Measurements from ENCODE around the gene INSL3. TPM values are rescaled to one million over a fixed set of nuclear protein-coding genes. Genes with fewer than 3 reads are reported as not detected.

Gene INSL3
- total RNA-seq, 1 donor from 2014 or later, result not detected

DNA sequence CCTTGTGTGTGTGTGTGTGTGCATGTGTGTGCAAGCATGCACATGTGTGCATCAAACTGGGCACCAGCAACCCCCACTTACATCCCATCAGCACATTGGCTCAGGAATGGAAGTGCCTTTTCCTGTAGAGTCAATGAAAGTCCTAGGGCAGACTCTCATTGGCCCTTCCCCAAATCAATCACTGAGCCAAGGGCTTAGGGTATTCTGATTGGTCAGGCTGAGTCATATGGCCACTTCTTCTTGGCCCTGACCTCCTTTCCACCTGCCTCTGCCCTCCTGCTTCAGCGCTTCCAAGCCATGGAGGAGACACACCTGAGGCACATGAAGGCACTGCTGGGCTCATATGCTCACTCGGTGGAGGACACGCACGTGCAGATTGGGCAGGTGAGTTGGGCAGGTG, 49.1 kb downstream of the INSL3 start:
- ATAC-seq (no peak), DNase-seq (ENCODE audit: missing footprints) (no peak)
- intact Hi-C loops (cut with DNase I), result no loop called here

GRCh38 chr19:17770613-17771012, 50.7 kb downstream of the INSL3 start:
- ATAC-seq, result no peak
- intact Hi-C loops (cut with DNase I), result no loop called here

GRCh38 chr19:17767559-17767958, 53.8 kb downstream of the INSL3 start:
- intact Hi-C loops (cut with DNase I), result loop anchor here (2.0 to 10.0 kb wide), 2 partner anchors 63 to 313 kb away; no protein-coding TSS in a partner anchor
- ATAC-seq (no peak), DNase-seq (ENCODE audit: missing footprints) (no peak)

More at GRCh38 chr19:17770613-17771012, 50.7 kb downstream of the INSL3 start:
- no peak for DNase-seq (ENCODE audit: missing footprints)

DNA sequence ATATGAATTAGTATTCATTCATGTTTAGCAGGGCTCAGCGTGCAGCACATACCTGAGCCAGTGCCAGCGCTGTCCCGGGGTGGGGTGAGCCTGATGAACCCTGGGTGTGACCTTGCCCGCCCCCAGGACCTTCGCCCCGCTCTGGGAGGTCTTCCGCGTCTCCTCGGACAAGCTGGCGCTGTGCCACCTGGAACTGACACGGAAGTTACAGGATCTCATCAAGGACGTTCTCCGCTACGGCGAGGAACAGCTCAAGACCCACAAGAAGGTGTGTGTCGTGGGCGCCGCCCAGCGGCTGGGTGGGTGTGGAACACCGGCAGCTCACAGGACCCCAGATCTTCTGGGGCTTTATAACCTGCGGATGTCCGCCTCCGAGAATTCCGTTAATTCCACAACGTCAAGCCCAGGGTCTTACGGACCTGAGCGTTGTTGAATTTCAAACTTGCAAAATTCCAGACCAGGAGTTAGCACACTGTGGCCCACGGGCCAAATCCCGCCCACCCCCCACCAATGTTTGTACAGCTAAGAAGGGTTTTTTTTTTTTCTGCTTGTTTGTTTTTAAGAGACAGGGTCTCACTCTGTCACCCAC, 54.7 kb downstream of the INSL3 start:
- peak; percentile 88 for DNase-seq (ENCODE audit: missing footprints)
- ATAC-seq, result peak; percentile 68
- intact Hi-C loops (cut with DNase I), result loop anchor here (2.0 to 10.0 kb wide), 2 partner anchors 62 to 312 kb away; no protein-coding TSS in a partner anchor

Other genes with a start within 250 kb of the INSL3 start
- gene UNC13A, start 133.2 kb downstream of the INSL3 start, total RNA-seq, result 0.03 TPM
- 26.0 TPM for gene MAP1S, start 102.0 kb downstream of the INSL3 start, total RNA-seq
- gene FCHO1, start 70.0 kb downstream of the INSL3 start, total RNA-seq, result 0.24 TPM
- gene B3GNT3, start 26.4 kb downstream of the INSL3 start, total RNA-seq, result not detected
- gene JAK3, start 26.5 kb upstream of the INSL3 start, total RNA-seq, result 1.9 TPM
- gene RPL18A, start 38.4 kb upstream of the INSL3 start, total RNA-seq, result 860 TPM
- not detected for gene SLC5A5, start 50.4 kb upstream of the INSL3 start, total RNA-seq
- 85.9 TPM for gene CCDC124, start 111.5 kb upstream of the INSL3 start, total RNA-seq
- gene KCNN1, start 145.6 kb upstream of the INSL3 start, total RNA-seq, result not detected
- 17.4 TPM for gene ARRDC2, start 186.7 kb upstream of the INSL3 start, total RNA-seq

Data from Right ventricle myocardium inferior (tissue), 1 donor.